GM18858 (cell line): ENCODE measurements around the gene CCDC91.
"Not testable (repeated sequence)": the region's sequence is repeated elsewhere in the genome, so short reads cannot be mapped to it uniquely, and the experiment has no call there.

Experiments used
- ATAC-seq: cut with Tn5 transposase; IDR thresholded peaks from one replicate; pipeline ENCODE4 v1.9.1; 2021; ENCODE audit not compliant: unreplicated experiment

CCDC91 gene

DNA sequence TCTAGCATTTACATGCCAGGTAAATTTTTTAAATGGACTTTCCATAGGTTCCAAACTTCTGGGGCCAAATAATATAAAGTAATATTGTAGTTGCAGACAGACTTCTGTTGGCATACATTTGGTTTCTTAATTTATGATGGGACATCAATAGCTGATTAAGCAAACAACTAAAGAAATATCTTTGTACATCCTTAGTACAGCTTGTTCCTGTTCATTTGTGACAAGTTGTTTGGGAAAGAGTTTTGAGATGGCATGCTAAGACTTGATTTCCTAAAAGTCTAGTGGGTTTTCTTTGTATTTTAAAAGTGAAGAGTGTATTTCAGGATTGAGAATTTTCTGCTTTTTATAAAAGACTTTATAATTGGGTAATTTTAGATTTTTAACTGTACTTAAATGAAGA, 41.0 kb downstream of the CCDC91 start:
- no peak for ATAC-seq

DNA sequence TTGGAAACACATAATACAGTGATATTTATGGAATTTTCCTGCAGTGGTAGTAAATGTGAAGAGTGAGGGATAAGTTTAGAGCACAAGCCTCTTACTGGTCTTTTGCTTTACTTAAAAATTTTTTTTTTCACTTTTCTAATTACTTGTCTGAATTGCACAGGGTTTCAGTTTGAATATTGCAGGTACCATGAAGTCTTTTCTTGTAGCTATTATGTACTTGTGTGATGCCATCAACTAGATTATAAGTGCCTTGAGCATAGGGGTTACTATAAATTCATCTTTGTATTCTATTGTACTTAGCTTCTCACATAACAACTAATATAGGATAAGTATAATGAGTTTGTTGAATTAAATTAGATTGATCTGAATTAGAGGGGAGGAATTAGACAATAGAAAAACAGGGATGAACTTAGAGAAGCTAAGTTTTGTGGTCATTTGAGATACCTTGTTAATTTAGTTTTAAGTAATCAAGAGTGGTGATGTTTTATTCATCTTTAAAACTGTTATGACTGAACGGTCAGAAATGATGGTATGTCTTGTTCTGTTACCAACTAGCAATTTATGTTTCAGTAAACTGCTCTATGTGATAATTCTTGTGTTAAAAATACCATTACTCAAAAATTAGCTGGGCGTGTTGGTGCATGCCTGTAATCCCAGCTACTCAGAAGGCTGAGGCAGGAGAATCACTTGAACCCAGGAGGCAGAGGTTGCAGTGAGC, 42.1 kb downstream of the CCDC91 start:
- ATAC-seq, result peak; percentile 57

DNA sequence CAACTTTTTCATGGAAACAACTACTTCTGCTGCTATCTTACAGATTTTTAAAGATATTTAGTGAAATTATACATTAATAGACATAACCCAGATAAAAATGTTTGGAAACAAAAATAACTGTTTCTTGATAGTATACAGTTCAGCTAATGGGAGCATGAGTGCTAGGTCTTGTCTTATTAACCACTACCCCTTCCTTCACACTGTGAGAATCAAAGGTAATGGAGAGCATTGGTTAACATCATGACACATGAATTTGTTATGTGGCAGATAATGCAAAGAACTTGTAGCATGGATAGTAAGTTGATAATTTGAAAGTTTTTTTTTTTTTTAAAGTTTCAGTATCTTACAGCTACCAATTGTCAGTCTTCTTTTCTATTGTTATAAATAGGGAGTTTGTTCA, 44.2 kb downstream of the CCDC91 start:
- ATAC-seq, result no peak

DNA sequence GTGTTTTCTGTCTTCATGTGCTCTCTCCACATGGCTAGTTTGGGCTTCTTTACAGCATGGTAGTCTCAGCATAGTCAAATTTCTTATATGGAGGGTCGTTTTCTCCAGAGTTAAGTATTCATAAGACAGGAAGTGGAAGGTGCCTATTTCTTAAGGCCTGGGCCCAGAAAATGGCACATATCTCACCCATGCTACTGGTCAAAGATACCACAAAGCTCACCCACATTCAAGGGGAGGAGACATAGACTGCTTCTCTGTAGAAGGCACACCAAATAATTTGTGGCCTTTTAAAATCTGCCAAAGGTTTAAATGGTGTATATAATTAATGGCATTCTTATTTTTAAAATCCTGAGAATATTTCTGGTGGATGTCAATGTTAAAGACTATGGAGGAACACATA, 44.8 kb downstream of the CCDC91 start:
- no peak for ATAC-seq

DNA sequence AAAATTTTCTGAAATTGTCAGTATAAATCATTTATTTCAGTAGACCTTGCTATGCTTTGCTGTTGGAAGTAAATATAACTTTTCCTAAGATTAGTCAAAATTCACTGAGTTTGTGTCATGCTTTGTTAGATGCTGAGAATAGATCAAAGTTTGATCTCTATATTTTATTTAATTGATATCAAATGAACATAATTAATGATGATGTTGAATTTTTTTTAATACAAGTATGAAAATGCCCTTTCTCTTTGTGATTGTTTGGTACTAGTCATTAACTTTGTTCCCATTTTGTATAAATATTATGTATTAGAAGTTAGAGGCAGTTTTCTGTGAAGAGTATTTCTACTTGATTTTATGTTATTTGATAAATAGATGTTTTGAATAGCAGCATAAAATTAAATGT, 45.7 kb downstream of the CCDC91 start:
- ATAC-seq, result no peak

DNA sequence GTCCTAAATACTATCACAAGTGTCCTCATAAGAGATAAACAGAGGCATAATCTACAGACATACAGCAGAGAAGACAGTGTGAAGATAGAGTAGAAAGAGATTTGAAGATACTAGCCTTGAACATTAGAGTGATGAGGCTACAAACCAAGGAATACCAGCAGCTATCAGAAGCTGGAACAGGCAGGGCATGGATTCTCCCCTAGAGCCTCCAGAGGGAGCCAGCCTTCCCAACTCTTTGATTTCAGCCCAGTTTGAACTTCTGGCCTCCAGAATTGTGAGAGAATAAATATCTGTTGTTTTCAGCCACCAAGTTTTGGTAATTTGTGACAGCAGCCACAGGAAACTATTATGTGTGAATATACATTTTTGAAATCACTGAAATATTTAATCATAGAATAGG, 47.2 kb downstream of the CCDC91 start:
- no peak for ATAC-seq

DNA sequence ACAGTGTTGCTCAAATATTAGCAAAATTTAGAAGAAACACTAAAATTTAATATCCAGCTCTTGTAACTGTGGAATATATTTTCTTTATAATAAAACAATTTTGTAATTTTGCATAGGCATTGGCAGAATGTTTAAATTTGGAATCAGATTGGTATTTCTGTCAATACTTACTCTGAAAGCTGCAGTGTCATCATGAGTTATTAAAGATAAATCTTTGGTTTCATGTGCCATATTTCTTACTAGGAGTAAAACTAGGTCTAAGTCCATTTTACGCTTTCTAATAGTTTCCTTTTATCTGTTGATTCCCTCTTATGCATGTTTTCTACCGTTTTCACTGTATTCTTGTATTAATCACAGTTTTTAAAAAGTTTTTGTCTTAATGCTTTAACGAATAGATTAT, 49.7 kb downstream of the CCDC91 start:
- no peak for ATAC-seq

DNA sequence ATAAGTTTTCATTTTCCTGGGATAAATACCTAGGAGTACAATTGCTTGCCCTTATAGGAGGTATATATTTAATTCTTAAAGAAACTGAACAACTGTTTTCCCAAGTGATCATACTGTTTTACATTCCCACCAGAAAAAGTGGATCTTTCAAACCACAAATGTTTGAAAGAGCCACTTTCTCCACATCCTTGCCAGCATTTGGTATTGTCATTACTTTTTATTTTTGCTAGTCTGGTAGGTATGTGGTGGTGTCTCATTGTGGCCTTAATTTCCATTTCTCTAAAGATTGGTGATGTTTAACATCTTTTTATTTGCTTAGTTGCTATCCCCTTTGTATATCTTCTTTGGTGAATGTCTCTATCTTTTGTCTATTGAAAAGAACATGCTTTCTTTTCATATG, 50.6 kb downstream of the CCDC91 start:
- ATAC-seq, result no peak

DNA sequence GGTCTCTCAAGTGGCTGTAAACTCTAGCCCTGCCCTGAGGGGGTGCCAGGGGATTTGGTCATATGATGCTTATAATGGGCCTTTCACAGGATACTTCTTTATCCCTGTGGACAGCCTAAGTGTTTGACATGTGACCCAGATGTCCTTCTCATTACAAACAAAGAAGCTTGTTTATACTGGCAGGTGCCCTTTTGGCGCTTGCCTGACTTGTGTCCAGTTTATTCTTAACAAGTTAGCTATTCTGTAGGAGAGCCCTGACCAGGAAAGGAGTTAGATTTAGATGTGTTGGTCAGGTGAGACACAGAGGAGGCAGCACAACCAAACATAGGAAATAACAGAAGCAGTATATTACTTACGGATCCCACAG, 51.9 kb downstream of the CCDC91 start:
- no peak for ATAC-seq

DNA sequence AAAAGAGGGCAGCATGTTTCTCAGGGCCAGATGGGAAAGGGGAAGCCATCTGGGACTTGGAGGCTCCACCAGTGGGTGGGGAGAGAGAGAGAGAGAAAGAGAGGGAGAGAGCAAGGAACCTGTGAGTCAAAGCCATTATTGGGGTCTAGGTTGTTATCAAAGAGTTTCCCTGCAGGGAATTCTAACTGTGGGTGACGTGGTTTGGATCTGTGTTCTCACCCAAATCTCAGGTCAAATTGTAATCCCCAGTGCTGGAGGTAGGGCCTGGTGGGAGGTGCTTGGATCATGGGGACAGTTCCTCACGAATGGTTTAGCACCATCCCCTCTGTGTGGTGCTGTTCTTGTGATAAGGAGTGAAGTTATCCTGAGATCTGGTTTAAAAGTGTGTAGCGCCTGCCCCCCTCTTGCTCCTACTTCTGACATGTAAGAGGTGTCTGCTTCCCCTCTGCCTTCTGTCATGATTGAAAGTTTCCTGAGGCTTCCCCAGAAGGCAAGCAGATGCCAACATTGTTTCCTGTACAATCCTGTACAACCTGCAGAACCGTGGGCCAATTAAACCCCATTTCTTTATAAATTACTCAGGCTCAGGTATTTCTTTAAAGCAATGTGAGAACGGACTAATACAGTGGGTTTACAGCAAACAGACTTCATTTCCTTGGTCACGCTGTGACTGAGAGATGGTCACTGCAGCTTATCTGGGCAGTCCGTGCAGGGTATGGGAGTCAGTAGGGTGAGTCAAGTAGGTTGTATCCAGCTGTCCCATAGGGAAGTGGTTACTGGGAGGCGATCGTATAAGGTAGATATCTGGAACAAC, 52.4 kb downstream of the CCDC91 start:
- ATAC-seq, result no peak

DNA sequence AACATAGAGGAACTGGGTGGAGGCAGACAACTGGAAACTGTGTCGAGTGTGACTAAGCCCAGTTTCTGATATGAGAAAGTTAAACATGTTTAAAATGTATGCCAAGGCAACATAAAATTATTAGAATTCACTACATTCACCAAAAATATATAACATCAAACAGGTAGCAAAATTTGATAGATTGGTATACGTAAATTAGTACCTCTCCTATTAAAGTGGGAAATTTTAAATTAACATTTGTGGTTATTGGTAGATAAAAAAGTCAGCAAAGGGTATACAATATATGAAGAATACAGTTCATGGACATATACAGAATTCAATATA, 53.0 kb downstream of the CCDC91 start:
- ATAC-seq, result no peak

DNA sequence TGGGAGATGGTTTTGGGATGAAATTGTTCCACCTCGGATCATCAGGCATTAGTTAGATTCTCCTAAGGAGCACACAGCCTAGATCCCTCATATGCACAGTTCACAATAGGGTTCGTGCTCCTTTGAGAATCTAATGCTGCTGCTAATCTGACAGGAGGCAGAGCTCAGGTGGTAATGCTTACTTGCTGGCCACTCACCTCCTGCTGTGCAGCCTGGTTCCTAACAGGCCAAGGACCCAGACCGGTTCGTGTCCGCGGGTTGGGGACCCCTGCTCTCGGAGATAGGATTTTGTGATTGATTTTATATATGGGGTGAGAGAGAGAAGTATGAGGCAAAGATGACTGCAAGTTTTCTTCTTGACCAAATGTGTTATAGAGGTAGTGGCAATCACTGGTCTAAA, 57.5 kb downstream of the CCDC91 start:
- no peak for ATAC-seq

DNA sequence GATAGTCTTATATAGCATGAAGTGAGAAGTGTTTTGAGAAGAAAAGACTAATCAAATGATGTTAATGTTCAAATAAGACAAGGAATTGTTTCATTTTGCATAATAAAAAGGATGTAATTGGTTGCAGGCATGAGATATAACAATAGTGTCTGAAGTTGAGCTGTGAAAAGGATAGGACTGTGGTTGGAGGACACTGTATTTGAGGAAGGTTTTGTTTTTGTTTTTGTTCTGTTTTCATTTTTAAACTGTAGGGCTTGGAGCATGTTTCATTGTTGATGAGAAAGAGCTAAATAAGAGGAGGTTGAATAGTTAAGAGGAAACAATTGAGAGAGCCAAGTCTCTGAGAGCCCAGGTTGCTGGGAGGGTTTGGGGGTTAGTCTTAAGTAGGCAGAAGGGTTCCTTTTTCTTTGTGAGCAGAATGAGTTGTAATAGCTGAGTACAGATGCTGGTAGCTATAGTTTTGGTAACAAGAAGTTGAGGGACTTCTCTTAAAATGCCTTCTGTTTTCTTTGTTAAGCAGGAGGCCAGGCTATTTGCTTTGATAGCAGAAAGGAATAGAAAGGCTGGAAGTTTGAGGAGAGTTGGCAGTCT, 58.4 kb downstream of the CCDC91 start:
- ATAC-seq, result peak; percentile 37

DNA sequence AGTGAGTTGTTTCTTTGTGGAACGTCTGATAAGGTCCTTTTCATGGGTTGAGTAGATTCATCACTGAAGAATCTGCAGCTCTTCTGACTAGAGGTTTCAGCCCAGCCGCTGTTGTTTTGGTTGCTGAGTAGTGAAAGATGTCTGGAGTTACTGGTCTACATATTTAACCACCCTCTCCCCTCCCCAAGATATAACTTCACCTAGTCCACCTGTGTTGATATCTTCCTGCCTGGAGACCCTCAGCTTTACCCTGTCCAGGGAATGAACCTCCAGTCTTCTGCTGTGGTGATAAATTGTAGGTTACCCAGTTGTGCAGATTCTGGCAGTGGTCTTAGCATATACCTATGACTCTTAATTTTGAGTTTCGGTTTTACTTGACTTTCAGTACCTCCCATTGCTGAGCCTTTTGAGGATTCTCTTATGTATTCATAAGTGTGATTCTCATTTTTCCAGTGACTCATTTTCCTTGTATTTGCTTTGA, 62.9 kb downstream of the CCDC91 start:
- ATAC-seq, result peak; percentile 89

DNA sequence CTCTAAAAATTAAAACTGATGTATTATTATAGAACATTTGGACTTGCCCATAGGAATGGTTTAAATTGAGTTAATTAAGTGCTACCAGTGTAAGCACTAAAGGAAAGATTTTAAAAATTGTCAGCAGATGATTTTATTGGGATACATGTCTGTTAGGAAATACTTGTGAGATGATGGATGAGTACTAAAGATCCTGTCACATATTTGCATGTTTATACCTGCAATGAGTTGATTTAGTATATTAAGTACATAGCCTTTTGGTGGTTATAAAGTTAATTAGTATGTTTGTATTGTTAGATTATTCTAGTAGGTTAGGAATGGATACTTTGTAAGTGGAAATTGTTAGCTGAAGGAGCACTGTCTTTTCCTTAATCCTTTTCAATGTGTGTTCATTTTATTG, 67.2 kb downstream of the CCDC91 start:
- no peak for ATAC-seq

DNA sequence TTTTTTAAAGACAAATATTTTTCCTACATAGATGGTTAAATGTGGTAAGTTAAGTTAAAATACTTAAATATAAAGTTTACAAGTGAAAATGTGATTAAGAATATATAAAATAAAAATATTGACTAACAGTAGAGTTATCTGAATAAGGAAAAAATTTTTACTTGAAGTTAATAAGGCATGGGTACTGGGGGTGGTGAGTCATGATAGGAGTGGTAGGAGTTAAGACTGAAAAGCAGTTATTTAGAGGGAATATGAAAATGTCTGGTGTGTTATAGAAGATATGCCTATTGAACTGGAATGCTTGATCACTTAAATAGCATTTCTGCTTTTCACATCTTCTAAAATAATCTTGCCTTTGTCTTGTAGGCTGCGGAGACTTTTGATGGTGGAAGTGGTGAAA, 68.7 kb downstream of the CCDC91 start:
- ATAC-seq, result no peak

DNA sequence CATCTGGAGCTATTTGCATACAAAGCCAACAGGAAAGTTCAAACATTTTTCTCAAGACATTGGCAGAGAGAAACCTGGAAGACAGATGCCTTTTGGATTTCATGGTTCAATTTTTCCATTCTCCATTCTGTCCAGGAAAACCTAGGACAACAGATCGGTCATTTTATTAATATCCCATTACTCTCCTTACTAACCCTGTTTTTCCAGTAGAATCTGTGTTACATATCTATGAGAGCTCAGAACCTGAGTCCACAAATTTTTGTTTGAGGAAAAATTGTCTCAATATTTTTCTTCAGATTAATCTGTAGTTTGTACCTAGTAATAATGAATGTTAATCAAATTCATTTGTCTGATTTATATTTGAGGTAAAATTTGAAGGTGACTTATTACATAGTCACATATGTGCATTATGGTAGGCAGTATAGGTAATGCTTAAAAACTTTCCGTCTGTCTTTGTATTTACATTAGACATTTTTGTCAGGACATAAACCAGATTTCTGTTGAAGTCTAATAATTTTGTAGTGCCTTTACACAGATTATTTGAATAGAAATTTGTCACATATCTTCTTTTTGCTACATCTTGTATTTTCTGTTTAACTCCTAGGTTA, 75.3 kb downstream of the CCDC91 start:
- no peak for ATAC-seq

DNA sequence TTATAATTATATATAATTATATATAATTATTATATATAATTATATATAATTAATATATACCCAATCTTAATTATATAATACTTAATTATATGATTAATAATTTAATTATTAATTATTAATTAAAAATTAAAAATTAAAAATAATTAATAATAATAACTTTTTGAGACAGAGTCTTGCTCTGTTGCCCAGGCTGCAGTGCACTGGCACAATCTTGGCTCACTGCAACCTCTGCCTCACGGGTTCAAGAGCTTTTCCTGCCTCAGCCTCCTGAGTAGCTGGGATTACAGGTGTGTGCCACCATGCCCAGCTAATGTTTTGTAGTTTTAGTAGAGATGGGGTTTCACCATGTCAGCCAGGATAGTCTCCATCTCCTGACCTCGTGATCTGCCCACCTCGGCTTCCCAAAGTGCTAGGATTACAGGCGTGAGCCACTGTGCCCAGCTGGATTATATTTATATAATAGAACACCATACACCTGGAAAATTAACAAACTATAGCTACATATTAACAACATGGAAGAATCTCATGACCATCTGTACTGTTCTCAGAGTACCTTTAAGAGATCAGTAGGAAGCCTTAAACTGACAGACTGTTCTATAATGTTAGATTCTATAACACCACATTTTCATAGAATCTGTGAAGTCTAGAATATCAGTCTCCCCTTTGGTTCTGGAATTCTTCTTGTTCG, 77.8 kb downstream of the CCDC91 start:
- ATAC-seq, result not testable (repeated sequence)

DNA sequence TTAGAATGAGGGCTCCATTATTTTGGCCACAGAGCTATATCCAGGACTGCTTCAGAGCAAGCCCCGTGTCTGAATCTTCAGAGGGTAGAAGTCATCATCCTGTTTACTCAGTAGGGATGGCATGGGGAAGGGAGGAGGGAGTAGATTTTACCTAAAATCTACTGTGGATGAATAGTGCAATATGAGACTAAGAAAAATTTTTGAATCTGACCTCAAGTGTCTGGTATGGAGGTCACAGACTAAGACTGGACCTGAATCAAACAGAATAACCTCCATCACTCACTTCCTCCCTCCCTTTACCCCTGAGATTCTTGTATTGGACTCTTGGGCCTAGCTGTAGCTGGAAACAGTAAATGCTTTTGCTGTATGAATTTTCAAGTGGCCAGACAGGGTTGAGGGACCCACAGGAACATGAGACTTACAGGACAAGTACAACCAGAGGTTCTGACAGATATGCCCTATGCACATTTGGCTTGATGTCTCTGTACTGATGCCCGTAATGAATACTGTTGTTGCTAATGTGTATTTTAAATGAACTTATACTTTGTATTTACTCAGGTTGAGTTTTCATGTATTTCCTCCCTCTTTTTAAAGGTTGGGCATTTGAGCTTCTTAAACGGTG, 78.5 kb downstream of the CCDC91 start:
- no peak for ATAC-seq

DNA sequence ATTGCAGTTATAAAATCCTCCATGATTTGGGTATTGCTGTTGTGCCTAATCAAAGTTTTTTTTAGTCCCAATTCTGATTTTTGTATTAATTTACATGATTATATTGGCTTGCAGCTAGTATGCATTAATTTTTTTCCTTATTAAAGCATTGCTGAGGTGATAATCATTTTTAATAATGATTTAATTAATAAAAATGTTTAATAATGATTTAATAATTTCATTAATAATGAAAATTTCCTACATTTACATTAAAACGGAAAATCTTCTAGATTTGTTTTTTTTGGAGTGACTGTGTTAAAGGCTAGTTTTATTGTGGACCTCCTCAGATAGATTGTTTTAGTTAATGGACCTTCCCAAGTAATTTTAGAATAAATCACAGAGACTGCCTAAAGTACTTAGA, 79.6 kb downstream of the CCDC91 start:
- ATAC-seq, result no peak

DNA sequence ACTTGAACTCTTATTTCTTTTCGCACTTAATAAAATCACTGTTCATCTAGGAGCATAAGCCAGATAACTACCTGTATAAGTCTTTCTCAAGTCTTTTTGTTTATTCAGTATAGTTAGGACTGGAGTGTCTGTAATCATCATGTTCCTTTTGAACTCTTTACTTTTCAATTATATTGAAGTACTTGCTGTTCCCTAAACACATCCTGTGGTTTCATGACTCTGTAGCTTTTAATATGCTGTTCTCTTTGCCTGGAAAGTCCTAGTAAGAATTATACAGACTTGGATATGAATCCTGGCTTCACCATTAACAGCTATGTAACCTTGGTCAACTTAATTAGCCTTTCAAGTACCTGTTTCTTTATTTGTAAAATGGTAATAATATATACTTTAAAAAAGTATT, 88.2 kb downstream of the CCDC91 start:
- no peak for ATAC-seq
